Ramos (cell line): ENCODE data around the gene PRICKLE1.

Experiments
- in situ Hi-C: fragments of 300-500 bp; cut with MboI; formaldehyde crosslinking; loops from one replicate; pipeline ENCODE4 v1.14.3; 2022; ENCODE audit warnings: low sequenced_read_pairs; ENCODE audit not compliant: unreplicated experiment

Gene PRICKLE1

GRCh38 chr12:42590330-42590934, 886 bp upstream of the PRICKLE1 start:
- in situ Hi-C loops: no loop called here

GRCh38 chr12:42588524-42589464, 752 bp downstream of the PRICKLE1 start:
- in situ Hi-C loops: no loop called here

- in situ Hi-C loops: no loop called here
These were observed 1.7 kb downstream of the PRICKLE1 start for GRCh38 chr12:42587601-42588523.

GRCh38 chr12:42586268-42586667, 3.3 kb downstream of the PRICKLE1 start:
- in situ Hi-C loops: no loop called here

- in situ Hi-C loops: no loop called here
These were observed 3.7 kb downstream of the PRICKLE1 start for GRCh38 chr12:42585841-42586216.

DNA sequence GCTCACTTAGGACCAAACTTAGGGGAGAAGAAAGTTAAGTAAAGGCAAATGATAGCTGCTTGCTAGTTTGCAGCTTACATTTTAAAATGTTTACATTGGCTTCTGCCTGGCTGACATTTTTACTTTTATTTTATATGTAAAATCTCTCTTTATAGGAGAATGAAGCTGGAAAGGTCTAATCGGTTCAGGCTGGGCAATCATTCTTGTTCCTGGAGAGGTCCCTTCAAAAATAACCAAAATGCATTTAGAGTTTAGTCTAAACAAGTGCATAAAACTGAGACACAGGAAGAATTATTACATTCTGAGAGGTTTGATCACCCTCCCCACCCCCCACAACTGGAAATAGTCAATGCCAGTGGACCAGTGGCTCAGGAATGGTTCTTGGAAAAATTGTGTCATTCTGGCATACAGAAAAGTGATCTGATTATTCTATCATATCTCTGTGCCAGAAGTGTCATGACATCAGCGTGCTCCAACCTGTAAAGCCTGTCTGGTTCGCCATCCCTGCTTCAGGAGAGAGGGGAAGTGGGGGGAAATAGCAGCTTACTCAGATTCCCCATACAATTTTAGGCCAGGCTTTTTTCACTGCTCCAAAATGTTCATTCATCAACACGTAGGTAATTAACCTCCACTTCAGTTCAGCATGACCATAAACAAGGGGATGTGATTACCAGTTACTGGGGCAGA, 4.2 kb downstream of the PRICKLE1 start:
- in situ Hi-C loops: no loop called here

DNA sequence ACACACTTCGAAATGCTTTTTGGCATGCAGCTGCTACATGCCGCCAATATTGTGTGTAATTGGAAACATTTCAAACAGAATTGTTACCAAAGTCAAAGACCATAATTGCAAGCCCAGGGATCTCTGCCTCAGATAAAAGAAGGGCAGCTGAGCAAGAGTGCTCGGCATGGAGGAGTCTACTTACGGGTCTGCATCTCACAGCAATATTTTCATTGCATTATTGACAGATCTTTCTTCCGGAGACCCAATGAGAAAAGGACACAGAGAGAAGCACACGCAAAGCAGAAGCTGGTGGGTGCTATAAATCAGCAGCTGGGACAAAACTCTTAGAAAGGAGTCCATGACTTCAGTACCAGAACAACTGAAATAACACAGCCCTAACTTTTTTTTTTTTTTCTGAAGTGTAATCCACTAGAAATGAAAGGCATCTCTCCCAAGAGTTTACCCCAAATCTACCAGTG, 4.9 kb downstream of the PRICKLE1 start:
- in situ Hi-C loops: no loop called here

DNA sequence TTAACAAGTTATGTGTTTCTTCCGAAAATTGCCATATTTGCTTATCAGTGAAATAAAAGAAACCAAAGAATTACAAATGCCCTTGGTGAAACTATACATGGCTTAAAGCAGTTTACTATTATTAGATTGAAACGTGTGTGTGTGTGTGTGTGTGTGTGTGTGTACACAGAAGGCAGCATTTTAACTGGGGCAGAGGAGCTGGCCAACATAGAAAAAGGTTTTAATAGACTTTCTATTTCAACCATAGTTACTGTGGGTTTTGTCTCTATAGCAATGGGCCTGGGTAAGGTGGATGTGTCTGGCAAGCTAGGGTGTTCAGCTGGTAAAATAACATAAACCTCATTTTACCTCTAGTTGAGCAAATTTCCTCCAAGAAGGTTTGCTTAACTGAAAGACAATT, 6.5 kb downstream of the PRICKLE1 start:
- in situ Hi-C loops: no loop called here

GRCh38 chr12:42582498-42582897, 7.0 kb downstream of the PRICKLE1 start:
- in situ Hi-C loops: no loop called here

- in situ Hi-C loops: no loop called here
These were observed 7.5 kb downstream of the PRICKLE1 start for GRCh38 chr12:42582050-42582449.

- in situ Hi-C loops: no loop called here
These were observed 13.2 kb downstream of the PRICKLE1 start for GRCh38 chr12:42576374-42576773.

DNA sequence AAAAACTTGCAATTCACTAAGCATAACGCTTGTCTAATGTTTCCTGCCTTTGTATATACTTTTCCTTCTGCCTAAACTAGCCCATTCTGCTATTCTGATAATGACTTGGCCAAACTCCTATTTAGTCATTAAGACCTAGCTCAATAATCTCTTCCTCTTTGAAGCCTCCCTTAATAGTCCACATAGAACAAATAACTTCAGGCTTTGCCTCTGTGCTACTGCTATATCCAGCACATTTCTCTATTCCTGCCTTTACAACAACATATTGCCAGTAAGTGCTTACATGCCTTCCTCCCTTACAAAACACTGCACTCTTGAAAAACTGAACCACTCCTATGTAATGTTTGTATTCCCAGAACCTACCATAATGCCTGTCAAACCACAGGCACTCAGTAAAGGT, 13.8 kb downstream of the PRICKLE1 start:
- in situ Hi-C loops: no loop called here

DNA sequence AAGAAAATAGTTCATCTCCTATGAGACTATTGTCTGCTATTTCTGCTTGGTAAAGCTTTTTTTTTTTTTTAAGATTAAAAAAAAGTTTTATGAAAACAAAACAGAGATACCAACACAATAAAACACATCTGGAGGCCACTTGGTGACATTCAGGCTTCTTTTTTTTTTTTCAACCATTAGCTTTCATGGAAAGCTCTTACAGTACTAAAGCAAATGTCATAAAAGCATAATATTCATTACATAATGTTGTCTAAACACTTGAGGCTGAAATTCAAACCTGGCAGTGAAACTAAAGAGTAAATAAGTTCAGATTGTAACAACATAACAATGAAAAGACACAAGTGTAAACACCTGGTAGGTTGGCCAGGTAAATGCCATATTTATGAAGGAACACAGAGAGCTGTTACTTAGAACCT, 14.7 kb downstream of the PRICKLE1 start:
- in situ Hi-C loops: no loop called here

- in situ Hi-C loops: no loop called here
These were observed 18.1 kb downstream of the PRICKLE1 start for GRCh38 chr12:42571327-42572009.

DNA sequence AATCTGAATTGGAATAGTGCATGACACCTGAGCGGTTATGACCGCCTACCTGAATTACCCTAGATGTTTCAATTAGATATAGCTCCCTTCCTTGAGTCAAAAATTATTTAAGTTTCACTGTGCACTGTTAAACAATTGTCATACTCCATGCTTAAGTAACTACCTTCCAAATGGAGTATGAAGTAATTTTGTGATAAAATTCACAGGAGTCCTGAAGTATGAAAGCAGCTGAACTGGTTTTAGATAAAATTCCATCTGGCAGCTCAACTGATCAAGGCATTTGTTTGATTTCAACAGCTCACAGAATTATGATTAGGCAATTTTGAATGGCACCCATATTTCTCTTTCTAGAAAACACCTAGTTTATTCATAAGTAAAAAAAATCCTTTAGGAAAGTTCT, 19.5 kb downstream of the PRICKLE1 start:
- in situ Hi-C loops: no loop called here

GRCh38 chr12:42568952-42569915, 20.3 kb downstream of the PRICKLE1 start:
- in situ Hi-C loops: no loop called here

DNA sequence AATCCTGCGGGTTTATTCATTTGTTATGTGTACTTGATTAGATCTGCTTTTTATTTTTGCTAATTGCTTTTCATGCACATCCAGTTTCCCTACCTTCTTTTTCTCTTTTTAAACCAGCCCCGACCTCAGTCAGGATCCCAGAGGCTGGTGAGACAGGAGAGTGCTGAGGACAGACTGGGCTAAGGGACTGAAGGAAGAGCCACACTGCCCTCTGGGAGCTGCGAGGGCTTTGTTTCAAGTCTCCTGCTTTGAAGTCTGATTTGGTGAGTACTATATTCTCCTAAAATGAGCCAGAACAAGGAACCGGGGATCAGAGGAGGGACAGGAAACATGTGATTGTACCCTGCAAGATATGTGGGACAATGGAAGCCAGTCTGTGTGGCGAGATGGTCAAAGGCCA, 23.9 kb downstream of the PRICKLE1 start:
- in situ Hi-C loops: no loop called here

DNA sequence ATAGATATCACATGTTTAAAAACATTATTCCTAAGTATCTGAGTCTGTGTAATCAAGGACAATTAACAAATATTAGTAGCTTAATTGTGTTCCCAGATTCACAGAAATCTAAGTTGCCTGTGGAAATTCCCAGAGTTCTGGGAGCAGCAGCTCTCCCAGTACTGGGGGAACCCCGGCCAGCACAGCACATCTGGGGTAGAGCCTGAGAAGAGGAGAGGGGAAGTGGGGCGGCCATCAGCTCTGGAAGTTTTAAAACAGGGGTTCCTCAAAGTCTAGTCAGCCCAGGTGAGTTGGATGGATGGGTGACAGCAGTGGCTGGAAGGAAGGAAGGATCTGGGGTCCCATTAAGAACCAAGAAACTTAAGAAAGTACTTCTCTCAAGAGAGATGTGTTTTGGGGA, 24.6 kb downstream of the PRICKLE1 start:
- in situ Hi-C loops: no loop called here
